Measurements from ENCODE around the gene C12orf56.
A peak's percentile ranks its signal among the peaks of the same experiment; 100 is the strongest.

Gene C12orf56

GRCh38 chr12:64253356-64253755 lies 137.2 kb downstream of the C12orf56 start:
- no peak for TF ChIP-seq CTCF (IDR thresholded peaks at IDR 0.05; ENCODE audit: unreplicated experiment in 3 of 3)
- no peaks in the 10 kb centered on the region for H3K36me3 Mint-ChIP-seq (ENCODE audit: low read depth)
- no peak overlapping the region for H3K27ac Mint-ChIP-seq
- no peak overlapping the region for H3K4me3 Mint-ChIP-seq
- no peaks in the 10 kb centered on the region for H3K9me3 Mint-ChIP-seq
- H3K4me1 Mint-ChIP-seq, result peaks cover 5% of the 10 kb centered on the region
- H3K27me3 Mint-ChIP-seq (ENCODE audit: low read depth), result peaks cover 3% of the 10 kb centered on the region

- H3K4me3 Mint-ChIP-seq, result no peak overlapping the region
- H3K9me3 Mint-ChIP-seq, result no peaks in the 10 kb centered on the region
- TF ChIP-seq CTCF (IDR thresholded peaks at IDR 0.05; ENCODE audit: unreplicated experiment in 3 of 3), result no peak
- peaks cover 5% of the 10 kb centered on the region for H3K4me1 Mint-ChIP-seq
- no peaks in the 10 kb centered on the region for H3K36me3 Mint-ChIP-seq (ENCODE audit: low read depth)
- H3K27me3 Mint-ChIP-seq (ENCODE audit: low read depth), result peaks cover 3% of the 10 kb centered on the region
- no peak overlapping the region for H3K27ac Mint-ChIP-seq
Measured at GRCh38 chr12:64252681-64253080, 137.9 kb downstream of the C12orf56 start.

GRCh38 chr12:64243809-64244208 lies 146.7 kb downstream of the C12orf56 start:
- Mint-ChIP-seq H3K36me3 (ENCODE audit: low read depth) (no peaks in the 10 kb centered on the region), H3K4me3 (no peak overlapping the region), H3K27ac (no peak overlapping the region), H3K4me1 (peaks cover 4% of the 10 kb centered on the region), H3K27me3 (ENCODE audit: low read depth) (no peaks in the 10 kb centered on the region), H3K9me3 (no peaks in the 10 kb centered on the region)
- TF ChIP-seq CTCF (IDR thresholded peaks at IDR 0.05; ENCODE audit: unreplicated experiment in 3 of 3), result no peak

- peak overlapping the region in 1 of 3 experiments; percentile 34 for H3K27ac Mint-ChIP-seq
- TF ChIP-seq CTCF (IDR thresholded peaks at IDR 0.05; ENCODE audit: unreplicated experiment in 3 of 3), result no peak
- no peak overlapping the region for H3K4me3 Mint-ChIP-seq
- H3K27me3 Mint-ChIP-seq (ENCODE audit: low read depth), result no peaks in the 10 kb centered on the region
- H3K9me3 Mint-ChIP-seq, result no peaks in the 10 kb centered on the region
- H3K4me1 Mint-ChIP-seq, result peaks cover 4% of the 10 kb centered on the region
- H3K36me3 Mint-ChIP-seq (ENCODE audit: low read depth), result no peaks in the 10 kb centered on the region
Measured at GRCh38 chr12:64240781-64241180, 149.8 kb downstream of the C12orf56 start.

- Mint-ChIP-seq H3K9me3 (no peaks in the 10 kb centered on the region), H3K36me3 (ENCODE audit: low read depth) (no peaks in the 10 kb centered on the region), H3K4me3 (no peak overlapping the region), H3K27ac (no peak overlapping the region), H3K4me1 (peaks cover 8% of the 10 kb centered on the region), H3K27me3 (ENCODE audit: low read depth) (no peaks in the 10 kb centered on the region)
- no peak for TF ChIP-seq CTCF (IDR thresholded peaks at IDR 0.05; ENCODE audit: unreplicated experiment in 3 of 3)
Measured at GRCh38 chr12:64237382-64237781, 153.2 kb downstream of the C12orf56 start.

- Mint-ChIP-seq H3K9me3 (no peaks in the 10 kb centered on the region), H3K36me3 (ENCODE audit: low read depth) (no peaks in the 10 kb centered on the region), H3K27ac (no peak overlapping the region), H3K27me3 (ENCODE audit: low read depth) (no peaks in the 10 kb centered on the region), H3K4me3 (no peak overlapping the region), H3K4me1 (peaks cover 6% of the 10 kb centered on the region)
- no peak for TF ChIP-seq CTCF (IDR thresholded peaks at IDR 0.05; ENCODE audit: unreplicated experiment in 3 of 3)
Measured at GRCh38 chr12:64236549-64236948, 154.0 kb downstream of the C12orf56 start.

Measured in nephron (organoid).